IMR-90 (cell line): ENCODE measurements around the gene IFIH1. TPM values are rescaled to one million over a fixed set of nuclear protein-coding genes. Genes with fewer than 3 reads are reported as not detected.

ENCODE experiments used
- ATAC-seq: fragments of 200-7000 bp; cut with Tn5 transposase; 2 replicates; pipeline ENCODE4 v1.9.1; 2020; ENCODE audit warnings: low read depth, mild to moderate bottlenecking, moderate library complexity
- BruUV-seq: library from RNA; stranded (reverse); fragments of 400-500 nt; replicated peaks from 2 replicates; lab custom pipeline; 2021; lab: Mats Ljungman, UMichigan
- CTCF ChIA-PET: fragments of 300-600 bp; formaldehyde crosslinking; extraction: SDS; loops from one replicate; lab custom pipeline; 2021; ENCODE audit warnings: antibody characterized with exemption; lab: Yijun Ruan, JAX
- POLR2A ChIA-PET: fragments of 300-600 bp; sonication (Branson Sonifier 250); formaldehyde crosslinking; loops from one replicate; lab custom pipeline; 2022; ENCODE audit warnings: antibody characterized with exemption; ENCODE audit not compliant: unreplicated experiment; lab: Charles Lee
- DNase-seq: peaks from one replicate; pipeline ENCODE4 v3.0.0; 2013
- H2AFZ ChIP-seq: replicated peaks from 2 replicates; pipeline ENCODE3; 2013; ENCODE audit warnings: low read length, mild to moderate bottlenecking; ENCODE audit not compliant: poor library complexity
- H2AK5ac ChIP-seq: 2 replicates; pipeline ENCODE4 v1.6.1; 2013; ENCODE audit warnings: low read depth, low read length, inconsistent platforms
- H2AK9ac ChIP-seq: replicated peaks from 2 replicates; pipeline ENCODE3; 2013; ENCODE audit warnings: mild to moderate bottlenecking, low read depth, low read length, moderate library complexity; ENCODE audit not compliant: poor library complexity
- H2BK120ac ChIP-seq: 2 replicates; pipeline ENCODE4 v1.6.1; 2013; ENCODE audit warnings: low read depth, low read length, inconsistent platforms
- H2BK15ac ChIP-seq: 3 replicates; pipeline ENCODE4 v1.6.1; 2013; ENCODE audit warnings: low read depth, low read length, inconsistent platforms
- H2BK20ac ChIP-seq: 2 replicates; pipeline ENCODE4 v1.6.1; 2013; ENCODE audit warnings: low read depth, mild to moderate bottlenecking, inconsistent platforms, low read length, moderate library complexity
- H2BK5ac ChIP-seq: 2 replicates; pipeline ENCODE4 v1.6.1; 2013; ENCODE audit warnings: mild to moderate bottlenecking, low read depth, low read length, inconsistent platforms; ENCODE audit not compliant: poor library complexity, severe bottlenecking
- H3K14ac ChIP-seq: replicated peaks from 2 replicates; pipeline ENCODE4 v1.6.1; 2013; ENCODE audit warnings: low read depth, low read length, inconsistent platforms
- H3K18ac ChIP-seq: 2 replicates; pipeline ENCODE4 v1.6.1; 2013; ENCODE audit warnings: low read depth, low read length, control low read depth
- H3K23ac ChIP-seq: 2 replicates; pipeline ENCODE4 v1.6.1; 2013; ENCODE audit warnings: low read depth, low read length, inconsistent platforms
- H3K27ac ChIP-seq: 2 replicates; pipeline ENCODE4 v1.5.1; 2013; ENCODE audit warnings: mild to moderate bottlenecking, control low read depth, low read length; ENCODE audit not compliant: insufficient read depth
- H3K27me3 ChIP-seq: 2 replicates; pipeline ENCODE4 v1.6.1; 2013; ENCODE audit warnings: low read length; ENCODE audit not compliant: control insufficient read depth, insufficient read depth
- H3K36me3 ChIP-seq: 2 replicates; pipeline ENCODE4 v1.6.1; 2013; ENCODE audit warnings: low read length, mixed read lengths; ENCODE audit not compliant: control insufficient read depth, insufficient read depth
- H3K4ac ChIP-seq: 2 replicates; pipeline ENCODE4 v1.6.1; 2013; ENCODE audit warnings: low read depth, low read length, inconsistent platforms
- H3K4me1 ChIP-seq: 2 replicates; pipeline ENCODE4 v1.6.1; 2013; ENCODE audit warnings: low read length, mixed read lengths; ENCODE audit not compliant: control insufficient read depth, insufficient read depth
- H3K4me2 ChIP-seq: 2 replicates; pipeline ENCODE4 v1.6.1; 2013; ENCODE audit warnings: low read depth, mild to moderate bottlenecking, control low read depth, low read length, moderate library complexity
- H3K4me3 ChIP-seq: 2 replicates; pipeline ENCODE4 v1.5.1; 2013; ENCODE audit warnings: low read depth, mild to moderate bottlenecking, control low read depth, low read length, moderate library complexity; ENCODE audit not compliant: insufficient read depth
- H3K56ac ChIP-seq: 2 replicates; pipeline ENCODE4 v1.6.1; 2013; ENCODE audit warnings: low read length, inconsistent platforms; ENCODE audit not compliant: insufficient read depth; ENCODE audit errors: extremely low read depth
- H3K79me1 ChIP-seq, 2 experiments: 2 replicates each; pipeline ENCODE4 v1.6.1; 2013; ENCODE audit warnings: low read length in 2 of 2, inconsistent platforms in 1 of 2, low read depth in 1 of 2
- H3K9ac ChIP-seq: 2 replicates; pipeline ENCODE4 v1.6.1; 2013; ENCODE audit warnings: low read depth, low read length, control low read depth
- H3K9me1 ChIP-seq: 2 replicates; pipeline ENCODE4 v1.6.1; 2013; ENCODE audit warnings: low read length, inconsistent platforms; ENCODE audit not compliant: insufficient read depth
- H3K9me3 ChIP-seq: 2 replicates; pipeline ENCODE4 v1.6.1; 2013; ENCODE audit warnings: low read length; ENCODE audit not compliant: control insufficient read depth, insufficient read depth
- H4K20me1 ChIP-seq: 2 replicates; pipeline ENCODE4 v1.6.1; 2013; ENCODE audit warnings: low read length, inconsistent platforms; ENCODE audit not compliant: insufficient read depth
- H4K5ac ChIP-seq: 2 replicates; pipeline ENCODE4 v1.6.1; 2013; ENCODE audit warnings: mild to moderate bottlenecking, low read depth, low read length, control low read depth
- H4K8ac ChIP-seq, 2 experiments: 2 replicates each; pipeline ENCODE4 v1.6.1; 2013; ENCODE audit warnings: low read depth in 2 of 2, low read length in 2 of 2, control low read depth in 1 of 2, inconsistent platforms in 1 of 2
- H4K91ac ChIP-seq: 2 replicates; pipeline ENCODE4 v1.6.1; 2013; ENCODE audit warnings: low read depth, low read length, inconsistent platforms; ENCODE audit not compliant: insufficient read depth
- BHLHE40 ChIP-seq: fragments of 150-350 bp; IDR thresholded peaks from 2 replicates; pipeline ENCODE4 v1.6.1; 2016; ENCODE audit warnings: mild to moderate bottlenecking, low read depth, low read length
- CEBPB ChIP-seq: IDR thresholded peaks from 2 replicates; pipeline ENCODE4 v1.6.1; 2012; ENCODE audit warnings: low read depth, low read length, improper control_type of control experiment
- CTCF ChIP-seq: conservative IDR thresholded peaks from 2 replicates; pipeline ENCODE4 v1.5.1; 2012; ENCODE audit warnings: mild to moderate bottlenecking, low read depth, low read length, improper control_type of control experiment
- MAFK ChIP-seq: IDR thresholded peaks from 2 replicates; pipeline ENCODE4 v1.6.1; 2012; ENCODE audit warnings: low read depth, low read length, improper control_type of control experiment
- MAZ ChIP-seq: IDR thresholded peaks from 2 replicates; pipeline ENCODE4 v1.6.1; 2012; ENCODE audit warnings: low read depth, mild to moderate bottlenecking, low read length, improper control_type of control experiment, moderate library complexity, borderline replicate concordance
- MXI1 ChIP-seq: IDR thresholded peaks from 2 replicates; pipeline ENCODE4 v1.6.1; 2012; ENCODE audit warnings: low read depth, mild to moderate bottlenecking, low read length, moderate library complexity, borderline replicate concordance
- POLR2A ChIP-seq: IDR thresholded peaks from 2 replicates; pipeline ENCODE4 v1.6.1; 2012; ENCODE audit warnings: mild to moderate bottlenecking, low read depth, low read length
- RAD21 ChIP-seq: IDR thresholded peaks from 2 replicates; pipeline ENCODE4 v1.6.1; 2012; ENCODE audit warnings: low read length, improper control_type of control experiment
- RCOR1 ChIP-seq: IDR thresholded peaks from 2 replicates; pipeline ENCODE4 v1.6.1; 2012; ENCODE audit warnings: mild to moderate bottlenecking, low read length, improper control_type of control experiment; ENCODE audit not compliant: insufficient replicate concordance
- SMC3 ChIP-seq: fragments of 150-350 bp; IDR thresholded peaks from 2 replicates; pipeline ENCODE4 v1.6.1; 2016; ENCODE audit warnings: low read depth, mild to moderate bottlenecking, antibody characterized with exemption, low read length, moderate library complexity
- WGBS, 2 experiments: methylation state at CpG; one replicate each; pipeline versions ENCODE4 v1.1.5 to v1.1.7; 2013; ENCODE audit warnings: missing lambda C conversion rate in 2 of 2; ENCODE audit not compliant: insufficient read length in 1 of 2; ENCODE audit errors: extremely low coverage in 2 of 2; 5-methylcytosine and 5-hydroxymethylcytosine counted together
- dilution Hi-C: fragments of 300-500 bp; cut with HindIII; formaldehyde crosslinking; loops from one replicate; pipeline ENCODE4 v1.14.3; 2018; ENCODE audit warnings: low sequenced_read_pairs; ENCODE audit not compliant: unreplicated experiment
- in situ Hi-C: fragments of 300-500 bp; cut with MboI; formaldehyde crosslinking; loops from 3 replicates; pipeline ENCODE4 v1.14.3; 2019; ENCODE audit warnings: low sequenced_read_pairs, inconsistent platforms, mixed read lengths
- intact Hi-C: fragments of 100-400 bp; cut with micrococcal nuclease; formaldehyde crosslinking; loops from 2 replicates; pipeline ENCODE4 v1.10.0; 2022
- polyA plus RNA-seq, 3 experiments: library from polyadenylated mRNA; depleted of rRNA; stranded (reverse); fragments of >200 nt; gene quantifications; 2 replicates each; pipeline ENCODE4 v1.2.3, GENCODE V29; 2012; ENCODE audit warnings: low replicate concordance in 1 of 3
- total RNA-seq: library from RNA; depleted of rRNA; stranded (reverse); fragments of >200 nt; gene quantifications from 2 replicates; pipeline ENCODE4 v1.2.3, GENCODE V29; 2012
- TF ChIP-seq, protein P1 (sequence below): fragments of 150-350 bp; IDR thresholded peaks from 2 replicates; pipeline ENCODE4 v1.6.1; 2016; ENCODE audit warnings: low read depth, mild to moderate bottlenecking, low read length, moderate library complexity, borderline replicate concordance

The IFIH1 gene
- total and polyA plus RNA-seq, 2 of the 4 experiments (the other 2 are of a cell fraction) = 1.3 to 1.4 TPM

- POLR2A ChIA-PET = no interaction called here
- dilution Hi-C loops = no loop called here
- in situ Hi-C loops = no loop called here
Measured at GRCh38 chr2:162265666-162266459, 52.6 kb downstream of the IFIH1 start.

More at GRCh38 chr2:162265666-162266459, 52.6 kb downstream of the IFIH1 start:
- DNase-seq (no peak), ATAC-seq (no peak)
- H2BK15ac ChIP-seq = no peak overlapping the region
- H4K8ac ChIP-seq = no peak overlapping the region; a peak in 1 of 4 replicates
- H2AFZ ChIP-seq = no peak overlapping the region
- H3K4me1 ChIP-seq = peaks cover 2% of the 10 kb centered on the region; the same call in 1 of the 2 replicates
- BruUV-seq = no TSS peak
- no peak overlapping the region for H2BK5ac ChIP-seq
- no peak overlapping the region for H2AK9ac ChIP-seq
- TF ChIP-seq MAFK = no peak
- TF ChIP-seq CTCF = no peak
- TF ChIP-seq, protein P1, sequence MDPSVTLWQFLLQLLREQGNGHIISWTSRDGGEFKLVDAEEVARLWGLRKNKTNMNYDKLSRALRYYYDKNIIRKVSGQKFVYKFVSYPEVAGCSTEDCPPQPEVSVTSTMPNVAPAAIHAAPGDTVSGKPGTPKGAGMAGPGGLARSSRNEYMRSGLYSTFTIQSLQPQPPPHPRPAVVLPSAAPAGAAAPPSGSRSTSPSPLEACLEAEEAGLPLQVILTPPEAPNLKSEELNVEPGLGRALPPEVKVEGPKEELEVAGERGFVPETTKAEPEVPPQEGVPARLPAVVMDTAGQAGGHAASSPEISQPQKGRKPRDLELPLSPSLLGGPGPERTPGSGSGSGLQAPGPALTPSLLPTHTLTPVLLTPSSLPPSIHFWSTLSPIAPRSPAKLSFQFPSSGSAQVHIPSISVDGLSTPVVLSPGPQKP = no peak
- no peak for TF ChIP-seq CEBPB
- TF ChIP-seq BHLHE40 = no peak
- TF ChIP-seq RCOR1 = no peak
- no peak for TF ChIP-seq SMC3
- no peak for TF ChIP-seq POLR2A
- no peak for TF ChIP-seq MXI1
- TF ChIP-seq MAZ = no peak
- TF ChIP-seq RAD21 = no peak
- H3K18ac ChIP-seq = no peak overlapping the region
- no peak overlapping the region for H3K4me2 ChIP-seq
- no peak overlapping the region for H3K56ac ChIP-seq
- H3K36me3 ChIP-seq = no peaks in the 10 kb centered on the region
- H3K9me3 ChIP-seq = no peaks in the 10 kb centered on the region
- no peak overlapping the region for H3K4ac ChIP-seq
- H2AK5ac ChIP-seq = no peak overlapping the region
- H3K23ac ChIP-seq = no peak overlapping the region
- H3K79me1 ChIP-seq = no peaks in the 10 kb centered on the region
- intact Hi-C loops = no loop called here
- H4K5ac ChIP-seq = no peak overlapping the region
- no peaks in the 10 kb centered on the region for H3K27me3 ChIP-seq
- H3K9ac ChIP-seq = no peak overlapping the region
- no CpG with 5 or more reads among the region's 7 CpGs for WGBS, 2 experiments
- no peaks in the 10 kb centered on the region; the same call in 1 of the 2 replicates for H3K9me1 ChIP-seq
- no peaks in the 10 kb centered on the region for H4K20me1 ChIP-seq
- H4K91ac ChIP-seq = no peak overlapping the region
- H2BK20ac ChIP-seq = no peak overlapping the region
- H3K4me3 ChIP-seq = no peak overlapping the region
- no peak overlapping the region for H3K27ac ChIP-seq
- CTCF ChIA-PET = interaction anchor here (1.2 kb wide), 1 partner anchor 24 kb away, joined by 3 read pairs; no protein-coding TSS in a partner anchor
- no peak overlapping the region for H3K14ac ChIP-seq
- H2BK120ac ChIP-seq = no peak overlapping the region
